Gastrocnemius medialis (tissue), 4 donors: ENCODE measurements around the gene CDH3. TPM values are rescaled to one million over a fixed set of nuclear protein-coding genes. Genes with fewer than 3 reads are reported as not detected.

ENCODE experiments used
- ATAC-seq, 2 donors: fragments of 150-250 bp; one replicate each; pipeline ENCODE4 v1.9.1; 2016
- DNase-seq, 2 donors: peaks; one replicate each; pipeline ENCODE4 v3.0.0-alpha.2; 2019
- H3K27ac ChIP-seq, 4 donors: fragments of 200-600 bp; sonication (generic); 1 replicate in 1 of 4; 2 replicates in 3 of 4; pipeline ENCODE4 v1.5.1; 2016 to 2018; ENCODE audit warnings: mild to moderate bottlenecking in 2 of 4, moderate library complexity in 1 of 4
- H3K27me3 ChIP-seq, 3 donors: fragments of 200-600 bp; sonication (generic) in 2 of 3; 1 replicate in 1 of 3; 2 replicates in 2 of 3; pipeline versions ENCODE4 v1.5.1 to v1.6.0; 2016 to 2019; ENCODE audit warnings: mild to moderate bottlenecking in 1 of 3, moderate library complexity in 1 of 3
- H3K36me3 ChIP-seq, 2 donors: fragments of 200-600 bp; sonication (generic) in 1 of 2; one replicate each; pipeline ENCODE4 v1.5.1; 2017 to 2018
- H3K4me1 ChIP-seq, 2 donors: fragments of 200-600 bp; sonication (generic) in 1 of 2; one replicate each; pipeline ENCODE4 v1.5.1; 2016 to 2017; ENCODE audit warnings: mild to moderate bottlenecking in 2 of 2
- H3K4me3 ChIP-seq, 4 donors: fragments of 200-600 bp; sonication (generic) in 3 of 4; 1 replicate in 1 of 4; 2 replicates in 3 of 4; pipeline ENCODE4 v1.5.1; 2016 to 2019; ENCODE audit warnings: mild to moderate bottlenecking in 2 of 4
- H3K9me3 ChIP-seq, 3 donors: fragments of 200-600 bp; sonication (generic) in 2 of 3; 1 replicate in 1 of 3; 2 replicates in 2 of 3; pipeline ENCODE4 v1.5.1; 2016 to 2019
- CTCF ChIP-seq, 5 experiments: fragments of 450-650 bp in 3 of 5; fragments of 200-600 bp in 2 of 5; sonication (generic) in 2 of 5; IDR thresholded peaks in 4 of 5; conservative IDR thresholded peaks in 1 of 5; 1 replicate in 4 of 5; 2 replicates in 1 of 5; pipeline ENCODE4 v1.5.1; 2016 to 2019; ENCODE audit warnings: antibody characterized with exemption in 5 of 5, mild to moderate bottlenecking in 3 of 5, moderate library complexity in 3 of 5
- POLR2A ChIP-seq, 2 donors: fragments of 450-650 bp; IDR thresholded peaks; one replicate each; pipeline ENCODE4 v1.6.1; 2017; ENCODE audit warnings: antibody characterized with exemption in 2 of 2, mild to moderate bottlenecking in 2 of 2, moderate library complexity in 2 of 2
- in situ Hi-C, 4 donors: fragments of 200-750 bp; cut with MboI; loops; one replicate each; pipeline versions ENCODE4 v1.15.0 to v1.8.0; 2017; ENCODE audit warnings: low sequenced_read_pairs in 4 of 4
- intact Hi-C: fragments of 100-400 bp; cut with DNase I; formaldehyde crosslinking; loops from one replicate; pipeline ENCODE4 v1.15.1; 2023; ENCODE audit warnings: low total_unique reads
- total RNA-seq, 4 donors: library from RNA; depleted of rRNA; stranded (reverse); fragments of >200 nt; gene quantifications; one replicate each; pipeline versions ENCODE4 v1.1.0 to v1.2.3, GENCODE V29; 2016

CDH3 gene
- total RNA-seq, 4 donors from 2014 or later, result not detected

DNA sequence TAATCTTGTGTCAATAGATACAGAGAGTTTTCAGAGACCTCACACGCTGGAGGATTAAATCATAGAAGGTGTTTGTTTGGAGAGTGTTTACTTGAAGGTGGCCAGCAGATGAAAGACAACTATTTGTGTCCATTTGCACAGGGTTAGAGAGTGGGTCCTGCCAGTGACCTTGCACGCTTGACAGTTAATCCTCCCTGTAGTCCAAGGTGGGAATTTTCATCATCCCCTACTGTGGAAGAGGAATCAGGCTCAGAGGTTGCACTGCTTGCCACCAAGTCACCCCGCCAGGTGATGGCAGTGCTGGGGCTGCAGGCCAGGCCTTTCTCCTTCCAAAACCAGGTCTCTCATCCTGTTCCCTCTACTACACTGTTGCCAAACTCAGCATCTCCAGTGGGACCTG, 104.3 kb downstream of the CDH3 start:
- Histone ChIP-seq H3K4me3 (no peak overlapping the region), H3K4me1 (no peaks in the 10 kb centered on the region), H3K36me3 (no peaks in the 10 kb centered on the region), H3K9me3 (no peaks in the 10 kb centered on the region), H3K27ac (no peak overlapping the region), H3K27me3 (no peaks in the 10 kb centered on the region)
- no peak for ATAC-seq
- no peak for DNase-seq
- intact Hi-C loops (no loop called here), in situ Hi-C loops (no loop called here)
- TF ChIP-seq POLR2A (IDR thresholded peaks at IDR 0.05) (no peak), CTCF (IDR thresholded peaks at IDR 0.05 in 4 of 5, conservative IDR thresholded peaks at IDR 0.05 in 1 of 5) (no peak)

Other genes with a start within 250 kb of the CDH3 start
- gene SMPD3, start 196.8 kb upstream of the CDH3 start, total RNA-seq, result 1 to 10 TPM in 1 of 4 donors, not detected in 3; 2.3 TPM
- 10 to 100 TPM in 2 of 4 donors, 1 to 10 TPM in 2; 8.2 to 36.6 (median 9.9) TPM for gene ZFP90, start 106.0 kb upstream of the CDH3 start, total RNA-seq
- 1 to 10 TPM in 1 of 4 donors, under 1 TPM in 2, not detected in 1; 0.20 to 1.3 (median 0.20) TPM for gene CDH1, start 92.0 kb downstream of the CDH3 start, total RNA-seq
- 10 to 100 TPM; 13.6 to 20.0 (median 17.8) TPM for gene TANGO6, start 198.2 kb downstream of the CDH3 start, total RNA-seq